ENCODE measurements around the gene TMEM131L. TPM values are rescaled to one million over a fixed set of nuclear protein-coding genes. Genes with fewer than 3 reads are reported as not detected.

TMEM131L gene
- total RNA-seq, 1 experiment from 2014 or later: 14.6 TPM

DNA sequence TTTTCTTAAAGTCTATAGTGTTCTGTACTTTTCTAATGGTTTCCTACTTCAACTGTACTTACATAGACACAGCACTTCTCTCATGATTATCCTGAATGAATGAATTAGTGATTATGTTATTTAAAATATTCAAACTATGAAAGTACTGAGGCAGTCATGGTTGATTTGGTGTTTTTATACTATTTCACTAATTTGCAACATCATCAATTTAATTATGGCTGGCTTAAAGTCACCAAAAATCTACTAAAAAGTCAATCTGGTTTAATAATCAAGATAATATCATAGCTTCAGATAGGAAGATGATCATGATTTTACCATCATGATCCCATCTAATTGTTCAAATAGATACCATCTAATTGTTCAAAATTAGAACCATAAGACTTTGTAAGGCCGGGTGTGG, 16.8 kb upstream of the TMEM131L start:
- no CpG with 5 or more reads among the region's 1 CpG for whole genome bisulfite sequencing (ENCODE audit: extremely low coverage, insufficient read length, low lambda C conversion rate)

More for the DNA sequence above, 16.8 kb upstream of the TMEM131L start:
- no peaks in the 10 kb centered on the region for H4K20me1 ChIP-seq (ENCODE audit: control insufficient read depth, insufficient read depth, insufficient read length)
- no peak overlapping the region for H3K9ac ChIP-seq (ENCODE audit: extremely low read depth, insufficient read length, low read length)
- H4K8ac ChIP-seq (replicated peaks; ENCODE audit: insufficient read length, low read depth, low read length): no peak overlapping the region
- no peak overlapping the region for H2BK120ac ChIP-seq (ENCODE audit: low read depth, low read length, poor library complexity, severe bottlenecking)
- no peak overlapping the region for H2AK5ac ChIP-seq (ENCODE audit: insufficient read length, low read length)
- no peak overlapping the region for H2BK5ac ChIP-seq (ENCODE audit: insufficient read length, low read length)
- no peak overlapping the region for H2BK12ac ChIP-seq (ENCODE audit: insufficient read length, low read depth, low read length)
- H3K14ac ChIP-seq (ENCODE audit: insufficient read depth, low read length): no peak overlapping the region
- peaks cover 17 to 18% of the 10 kb centered on the region in 2 experiments for H3K4me1 Mint-ChIP-seq
- H3K23ac ChIP-seq (ENCODE audit: insufficient read length, low read depth, low read length): no peak overlapping the region
- H3K4me3 Mint-ChIP-seq: no peak overlapping the region
- H3K27me3 ChIP-seq (ENCODE audit: insufficient read depth, low read length): no peaks in the 10 kb centered on the region
- no peak overlapping the region for H2AFZ ChIP-seq (ENCODE audit: low read length)
- no peak for DNase-seq
- TF ChIP-seq, protein P1, sequence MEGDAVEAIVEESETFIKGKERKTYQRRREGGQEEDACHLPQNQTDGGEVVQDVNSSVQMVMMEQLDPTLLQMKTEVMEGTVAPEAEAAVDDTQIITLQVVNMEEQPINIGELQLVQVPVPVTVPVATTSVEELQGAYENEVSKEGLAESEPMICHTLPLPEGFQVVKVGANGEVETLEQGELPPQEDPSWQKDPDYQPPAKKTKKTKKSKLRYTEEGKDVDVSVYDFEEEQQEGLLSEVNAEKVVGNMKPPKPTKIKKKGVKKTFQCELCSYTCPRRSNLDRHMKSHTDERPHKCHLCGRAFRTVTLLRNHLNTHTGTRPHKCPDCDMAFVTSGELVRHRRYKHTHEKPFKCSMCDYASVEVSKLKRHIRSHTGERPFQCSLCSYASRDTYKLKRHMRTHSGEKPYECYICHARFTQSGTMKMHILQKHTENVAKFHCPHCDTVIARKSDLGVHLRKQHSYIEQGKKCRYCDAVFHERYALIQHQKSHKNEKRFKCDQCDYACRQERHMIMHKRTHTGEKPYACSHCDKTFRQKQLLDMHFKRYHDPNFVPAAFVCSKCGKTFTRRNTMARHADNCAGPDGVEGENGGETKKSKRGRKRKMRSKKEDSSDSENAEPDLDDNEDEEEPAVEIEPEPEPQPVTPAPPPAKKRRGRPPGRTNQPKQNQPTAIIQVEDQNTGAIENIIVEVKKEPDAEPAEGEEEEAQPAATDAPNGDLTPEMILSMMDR (conservative IDR thresholded peaks at IDR 0.05): no peak
- no peaks in the 10 kb centered on the region for H3K9me3 Mint-ChIP-seq
- no peaks in the 10 kb centered on the region for H3K27me3 Mint-ChIP-seq (ENCODE audit: low read depth)
- no peak overlapping the region for H2BK20ac ChIP-seq (ENCODE audit: low read depth, low read length, poor library complexity, severe bottlenecking)
- H3K4me2 ChIP-seq (ENCODE audit: insufficient read depth, insufficient read length, low read length): no peak overlapping the region
- no peaks in the 10 kb centered on the region for H3K4me1 ChIP-seq (ENCODE audit: insufficient read depth, low read length)
- H3K56ac ChIP-seq (ENCODE audit: insufficient read length, low read depth, low read length): no peak overlapping the region
- H3K23me2 ChIP-seq (ENCODE audit: insufficient read length, low read depth, low read length, poor library complexity, severe bottlenecking): no peaks in the 10 kb centered on the region
- H4K5ac ChIP-seq (ENCODE audit: insufficient read length, low read depth, low read length): no peak overlapping the region
- H3K79me1 ChIP-seq (ENCODE audit: insufficient read depth, low read depth, low read length, poor library complexity, severe bottlenecking): no peaks in the 10 kb centered on the region
- H3K18ac ChIP-seq (ENCODE audit: insufficient read length, low read depth, low read length): no peak overlapping the region
- no peak overlapping the region for H3K4ac ChIP-seq (ENCODE audit: low read depth, low read length)
- no peak overlapping the region for H2BK15ac ChIP-seq (ENCODE audit: low read depth, low read length)
- no peaks in the 10 kb centered on the region for H3K36me3 Mint-ChIP-seq (ENCODE audit: insufficient read depth in 1 of 3, low read depth in 3 of 3)
- no peaks in the 10 kb centered on the region for H3K9me3 ChIP-seq (ENCODE audit: control insufficient read depth, low read depth, low read length)
- H3K79me2 ChIP-seq (ENCODE audit: insufficient read depth, low read length): no peaks in the 10 kb centered on the region
- no peak overlapping the region for H4K91ac ChIP-seq (ENCODE audit: insufficient read length, low read depth, low read length)
- no peak overlapping the region for H3T11ph ChIP-seq (ENCODE audit: low read length)
- H3K27ac ChIP-seq (ENCODE audit: insufficient read length, low read depth, low read length): no peak overlapping the region
- no peak overlapping the region for H3K27ac Mint-ChIP-seq

Data from H9 (cell line).